Body of pancreas (tissue), 4 donors: ENCODE data around the gene PHOSPHO1. TPM values are rescaled to one million over a fixed set of nuclear protein-coding genes. Genes with fewer than 3 reads are reported as not detected.

Source experiments
- ATAC-seq: fragments of 150-250 bp; one replicate; pipeline ENCODE4 v1.9.1; 2016
- DNase-seq, 4 donors: peaks; one replicate each; pipeline ENCODE4 v3.0.0-alpha.2; 2019
- H3K27ac ChIP-seq, 4 donors: fragments of 200-600 bp; sonication (generic); 1 replicate in 3 of 4; 2 replicates in 1 of 4; pipeline versions ENCODE4 v1.5.1 to v1.6.1; 2016 to 2019; ENCODE audit warnings: mild to moderate bottlenecking in 1 of 4, mixed read lengths in 1 of 4, moderate library complexity in 1 of 4
- H3K27me3 ChIP-seq, 2 donors: fragments of 200-600 bp; sonication (generic); one replicate each; pipeline ENCODE4 v1.6.0; 2016; ENCODE audit warnings: mild to moderate bottlenecking in 1 of 2
- H3K36me3 ChIP-seq, 2 donors: fragments of 200-600 bp; sonication (generic); replicated peaks in 1 of 2; 2 replicates each; pipeline ENCODE4 v1.5.1; 2016; ENCODE audit warnings: low read depth in 2 of 2; ENCODE audit not compliant: insufficient read depth in 1 of 2
- H3K4me1 ChIP-seq: fragments of 200-600 bp; sonication (generic); one replicate; pipeline ENCODE4 v1.6.0; 2016
- H3K4me3 ChIP-seq, 2 donors: fragments of 200-600 bp; sonication (generic); 1 replicate in 1 of 2; 2 replicates in 1 of 2; pipeline ENCODE4 v1.5.1; 2016 to 2019
- H3K9me3 ChIP-seq, 3 donors: fragments of 200-600 bp; sonication (generic); 1 replicate in 2 of 3; 2 replicates in 1 of 3; pipeline ENCODE4 v1.5.1; 2016
- CTCF ChIP-seq, 7 experiments: fragments of 450-650 bp in 4 of 7; fragments of 200-600 bp in 3 of 7; sonication (generic) in 3 of 7; IDR thresholded peaks; one replicate each; pipeline ENCODE4 v1.5.1; 2016 to 2019; ENCODE audit warnings: antibody characterized with exemption in 7 of 7
- POLR2A ChIP-seq, 3 donors: fragments of 450-650 bp; IDR thresholded peaks; one replicate each; pipeline ENCODE4 v1.6.1; 2016; ENCODE audit warnings: antibody characterized with exemption in 3 of 3, mild to moderate bottlenecking in 2 of 3
- WGBS, 2 donors: methylation state at CpG; one replicate each; pipeline ENCODE4 v1.1.5; 2017; 5-methylcytosine and 5-hydroxymethylcytosine counted together
- intact Hi-C: fragments of 100-400 bp; cut with DNase I; formaldehyde crosslinking; loops from one replicate; pipeline ENCODE4 v1.15.1; 2023
- total RNA-seq, 2 donors: library from RNA; depleted of rRNA; stranded (reverse); fragments of >200 nt; gene quantifications; one replicate each; pipeline ENCODE4 v1.1.0, GENCODE V29; 2016

The PHOSPHO1 gene
- total RNA-seq, 2 donors from 2014 or later = 13.5 TPM; not detected in 1

- ATAC-seq = no peak
- H3K27ac ChIP-seq = no peak overlapping the region
- DNase-seq = no peak
- intact Hi-C loops = no loop called here
- H3K36me3 ChIP-seq = no peaks in the 10 kb centered on the region
- peaks cover 10% of the 10 kb centered on the region for H3K4me1 ChIP-seq
- H3K4me3 ChIP-seq = no peak overlapping the region
- TF ChIP-seq CTCF (IDR thresholded peaks at IDR 0.05) (no peak), POLR2A (IDR thresholded peaks at IDR 0.05) (no peak)
- H3K9me3 ChIP-seq = no peaks in the 10 kb centered on the region
- 65 to 73% methylated on average over 4 of the region's 4 CpGs for WGBS, 2 donors
- no peaks in the 10 kb centered on the region for H3K27me3 ChIP-seq
Observed at GRCh38 chr17:49195751-49196150, 34.8 kb downstream of the PHOSPHO1 start.

DNA sequence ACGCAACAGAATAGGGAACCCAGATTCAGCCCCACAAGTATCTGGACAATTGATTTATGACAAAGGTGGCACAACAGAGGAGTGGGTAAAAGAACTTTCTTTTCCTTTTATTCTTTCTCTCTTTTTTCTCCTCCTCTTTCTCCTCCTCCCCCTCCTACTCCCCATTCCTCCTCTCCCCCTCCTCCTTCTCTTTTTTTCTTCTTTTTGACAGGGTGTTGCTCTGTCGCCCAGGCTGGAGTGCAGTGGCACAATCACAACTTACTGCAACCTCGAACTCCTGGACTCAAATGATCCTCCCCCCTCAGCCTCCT, 36.3 kb downstream of the PHOSPHO1 start:
- TF ChIP-seq POLR2A (IDR thresholded peaks at IDR 0.05) = no peak
- no peak for TF ChIP-seq CTCF (IDR thresholded peaks at IDR 0.05)
- Histone ChIP-seq H3K27ac (no peak overlapping the region), H3K4me1 (peaks cover 10% of the 10 kb centered on the region), H3K27me3 (no peaks in the 10 kb centered on the region), H3K4me3 (no peak overlapping the region), H3K36me3 (no peaks in the 10 kb centered on the region), H3K9me3 (no peaks in the 10 kb centered on the region)
- 68 to 79% methylated on average over 3 of the region's 3 CpGs for WGBS, 2 donors
- intact Hi-C loops = no loop called here
- ATAC-seq (no peak), DNase-seq (no peak)

DNA sequence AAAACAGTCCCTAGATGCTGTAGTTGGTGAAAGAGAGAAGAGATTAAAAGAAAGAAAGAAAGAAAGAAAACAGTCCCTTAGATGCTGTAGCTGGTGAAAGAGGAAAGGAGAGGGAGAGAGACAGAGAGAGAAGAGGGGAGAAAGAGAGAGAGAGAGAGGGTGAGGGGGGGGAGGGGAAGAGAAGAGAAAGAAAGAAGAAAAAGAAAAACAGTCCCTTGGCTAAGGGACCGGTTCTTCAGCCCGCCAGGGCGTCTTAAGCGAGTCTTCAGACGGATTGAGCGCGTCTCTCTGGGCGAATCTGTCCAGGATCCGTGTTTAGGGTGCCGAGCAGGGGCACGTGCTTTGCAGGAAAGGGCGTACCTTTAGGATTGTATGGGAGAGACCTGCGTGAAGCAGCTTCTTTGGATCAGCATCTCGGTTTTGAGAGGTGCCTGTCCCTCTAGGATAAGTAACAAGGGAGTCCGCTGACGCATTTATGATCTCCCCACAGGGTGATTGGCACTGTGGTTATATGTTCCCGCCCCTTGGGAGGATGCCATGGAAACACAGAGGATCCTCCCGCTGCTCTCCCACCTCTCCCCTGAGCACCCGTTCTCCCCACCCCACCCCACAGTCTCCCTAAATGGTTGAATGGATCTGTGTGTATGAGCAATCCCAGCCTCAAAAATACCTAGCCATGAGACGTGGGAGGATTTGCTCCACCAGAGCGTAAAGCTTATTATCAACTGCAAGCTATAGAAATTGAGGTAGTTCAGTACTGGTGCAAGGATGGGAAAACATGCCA, 36.9 kb downstream of the PHOSPHO1 start:
- intact Hi-C loops = no loop called here
- DNase-seq (peak; percentile 33 to 60 (median 42)), ATAC-seq (no peak)
- Histone ChIP-seq H3K27ac (peak overlapping the region in 3 of 4 donors; percentile 91 to 95 (median 93)), H3K4me3 (peak overlapping the region in 1 of 2 donors; percentile 40), H3K36me3 (no peaks in the 10 kb centered on the region), H3K27me3 (no peaks in the 10 kb centered on the region), H3K4me1 (peaks cover 10% of the 10 kb centered on the region), H3K9me3 (no peaks in the 10 kb centered on the region)
- 10 to 24% methylated on average over 20 to 21 of the region's 21 CpGs for WGBS, 2 donors
- TF ChIP-seq CTCF (IDR thresholded peaks at IDR 0.05) (no peak), POLR2A (IDR thresholded peaks at IDR 0.05) (no peak)

- ATAC-seq (peak; percentile 83), DNase-seq (peak; percentile 94 to 95 (median 94))
- Histone ChIP-seq H3K4me1 (peaks cover 10% of the 10 kb centered on the region), H3K9me3 (no peaks in the 10 kb centered on the region), H3K27ac (peak overlapping the region; percentile 86 to 95 (median 92)), H3K4me3 (peak overlapping the region; percentile 40 to 42), H3K36me3 (no peaks in the 10 kb centered on the region), H3K27me3 (no peaks in the 10 kb centered on the region)
- WGBS, 2 donors = 0% methylated on average over 19 to 53 of the region's 53 CpGs
- TF ChIP-seq POLR2A (IDR thresholded peaks at IDR 0.05) (peak in 2 of 3 donors; percentile 39 to 51), CTCF (IDR thresholded peaks at IDR 0.05) (peak in 4 of 7 experiments; percentile 13 to 34 (median 30))
- intact Hi-C loops = no loop called here
Observed at GRCh38 chr17:49191917-49192741, 38.5 kb downstream of the PHOSPHO1 start.
